ENCODE data around the gene CIRBP. TPM values are rescaled to one million over a fixed set of nuclear protein-coding genes. Genes with fewer than 3 reads are reported as not detected.

CIRBP gene
- total and polyA plus RNA-seq, 2 of the 13 experiments (the other 11 are each of a cell fraction or from before 2014, with no cell fraction given) = 133 to 140 TPM

- Histone ChIP-seq H3K9ac (ENCODE audit: insufficient read depth, low read depth, low read length) (0 out of 2 replicates have a peak overlapping the region, but pooled peaks have one; percentile 1), H4K20me1 (ENCODE audit: insufficient read depth, low read length) (no peaks in the 10 kb centered on the region), H3K36me3 (replicated peaks in 1 of 2; ENCODE audit: control insufficient read depth in 1 of 2, insufficient read depth in 2 of 2, low read length in 2 of 2) (no peaks in the 10 kb centered on the region), H3K27me3 (ENCODE audit: control insufficient read depth in 1 of 2, insufficient read depth in 2 of 2, low read length in 2 of 2) (no peaks in the 10 kb centered on the region), H3K9me3 (ENCODE audit: low read length) (no peaks in the 10 kb centered on the region), H3K27ac (ENCODE audit: extremely low read length, insufficient read depth, low read length) (peak overlapping the region; percentile 39), H3K4me1 (ENCODE audit: insufficient read depth, low read length) (peaks cover 38% of the 10 kb centered on the region), H3K79me2 (ENCODE audit: insufficient read depth, low read length) (no peaks in the 10 kb centered on the region), H2AFZ (ENCODE audit: low read length) (no peak overlapping the region), H3K4me2 (ENCODE audit: low read depth, low read length) (peak overlapping the region; percentile 93), H3K4me3 (replicated peaks in 1 of 3; ENCODE audit: insufficient read depth in 1 of 3, low read depth in 2 of 3, low read length in 3 of 3) (peak overlapping the region; percentile 24 to 74 (median 42); a peak in 5 of 6 replicates)
- POLR2A ChIA-PET = interaction anchor here (0.6 to 1.8 kb wide), 15 partner anchors 8 to 150 kb away, joined by 3 to 15 read pairs (median 4); partner anchors contain the start of genes CIRBP, FAM174C and NDUFS7
- ATAC-seq (peak; percentile 96), DNase-seq (ENCODE audit: low spot score) (peak; percentile 81), FAIRE-seq (peak; percentile 77)
- in situ Hi-C loops (cut with HindIII; ENCODE audit: extremely low pct_ligation_motif_present, low pct_unique_long_range_greater_than_20kb) = no loop called here
- intact Hi-C loops (cut with micrococcal nuclease; ENCODE audit: unreplicated experiment) = no loop called here
- CTCF ChIA-PET (ENCODE audit: low intra/inter-chr PET ratio, low total read pairs) = no interaction called here
- WGBS (ENCODE audit: low lambda C conversion rate) = 2% methylated on average over 11 of the region's 28 CpGs
- no TSS peak for BruUV-seq (replicated peaks)
- no peak for TF ChIP-seq NCOR1 (IDR thresholded peaks at IDR 0.05; ENCODE audit: borderline replicate concordance, low read length)
- no peak for TF ChIP-seq KIAA2018 (CRISPR knock-in tag; IDR thresholded peaks at IDR 0.05; ENCODE audit: borderline replicate concordance)
- TF ChIP-seq ZNF850 (CRISPR knock-in tag; conservative IDR thresholded peaks at IDR 0.05) = no peak
- TF ChIP-seq ZNF138 (CRISPR knock-in tag; IDR thresholded peaks at IDR 0.05; ENCODE audit: low read depth) = no peak
- TF ChIP-seq CEBPG (CRISPR knock-in tag; IDR thresholded peaks at IDR 0.05) = peak; percentile 12; the same call in 1 of the 2 replicates
- no peak for TF ChIP-seq ZKSCAN1 (IDR thresholded peaks at IDR 0.05; ENCODE audit: low read length)
- peak; percentile 60 for TF ChIP-seq YEATS4 (CRISPR knock-in tag; IDR thresholded peaks at IDR 0.05; ENCODE audit: borderline replicate concordance)
- no peak for TF ChIP-seq MAFG (CRISPR knock-in tag; IDR thresholded peaks at IDR 0.05)
- TF ChIP-seq ATF7-NPFF (CRISPR knock-in tag; IDR thresholded peaks at IDR 0.05; ENCODE audit: low read depth) = no peak; the same call in 1 of the 2 replicates
- no peak for TF ChIP-seq SATB2 (CRISPR knock-in tag; IDR thresholded peaks at IDR 0.05)
- no peak for TF ChIP-seq HNRNPLL (IDR thresholded peaks at IDR 0.05; ENCODE audit: low read depth, low read length, poor library complexity, severe bottlenecking)
- TF ChIP-seq ZNF224 (CRISPR knock-in tag; IDR thresholded peaks at IDR 0.05) = no peak
- TF ChIP-seq ONECUT2 (CRISPR knock-in tag; IDR thresholded peaks at IDR 0.05) = no peak
- no peak for TF ChIP-seq BRF2 (CRISPR knock-in tag; IDR thresholded peaks at IDR 0.05)
Observed at GRCh38 chr19:1304197-1304924, 35.2 kb downstream of the CIRBP start.

All from HepG2 (cell line).